Measurements from ENCODE around the gene ZEB1.

The ZEB1 gene

GRCh38 chr10:31290386-31290785, 28.6 kb upstream of the ZEB1 start:
- H3K79me2 ChIP-seq (ENCODE audit: low read length), result no peaks in the 10 kb centered on the region
- TF ChIP-seq EZH2phosphoT487 (IDR thresholded peaks at IDR 0.05; ENCODE audit: low read length), result no peak
- no peak for TF ChIP-seq CTCF (IDR thresholded peaks at IDR 0.05; ENCODE audit: low read length)
- no peak for TF ChIP-seq EZH2 (optimal IDR thresholded peaks at IDR 0.05; ENCODE audit: low read depth, low read length)
- no peak overlapping the region for H2AFZ ChIP-seq (ENCODE audit: low read length)
- H3K27ac ChIP-seq (ENCODE audit: low read length), result no peak overlapping the region
- H3F3A ChIP-seq (ENCODE audit: insufficient read depth, low read length), result no peaks in the 10 kb centered on the region
- H3K9ac ChIP-seq (ENCODE audit: low read length), result no peak overlapping the region
- H3K9me3 ChIP-seq (replicated peaks; ENCODE audit: insufficient read depth, low read length), result no peaks in the 10 kb centered on the region
- no peak for DNase-seq
- H3K4me2 ChIP-seq (ENCODE audit: low read depth, low read length), result no peak overlapping the region
- no peaks in the 10 kb centered on the region for H3K4me1 ChIP-seq (ENCODE audit: low read length)
- no peaks in the 10 kb centered on the region for H3K27me3 ChIP-seq (replicated peaks; ENCODE audit: insufficient read depth, low read length)
- H3K4me3 ChIP-seq (ENCODE audit: low read length), result no peak overlapping the region
- no peaks in the 10 kb centered on the region for H4K20me1 ChIP-seq (ENCODE audit: insufficient read depth, low read length)
- H3K9me2 ChIP-seq (replicated peaks; ENCODE audit: insufficient read depth, low read length), result no peaks in the 10 kb centered on the region
- H3K36me3 ChIP-seq (replicated peaks; ENCODE audit: insufficient read depth, low read length), result no peaks in the 10 kb centered on the region

- H4K20me1 ChIP-seq (ENCODE audit: insufficient read depth, low read length), result no peaks in the 10 kb centered on the region
- no peaks in the 10 kb centered on the region for H3K27me3 ChIP-seq (replicated peaks; ENCODE audit: insufficient read depth, low read length)
- TF ChIP-seq CTCF (IDR thresholded peaks at IDR 0.05; ENCODE audit: low read length) (no peak), EZH2phosphoT487 (IDR thresholded peaks at IDR 0.05; ENCODE audit: low read length) (no peak), EZH2 (optimal IDR thresholded peaks at IDR 0.05; ENCODE audit: low read depth, low read length) (no peak)
- no peak for DNase-seq
- H3K4me1 ChIP-seq (ENCODE audit: low read length), result no peaks in the 10 kb centered on the region
- no peak overlapping the region for H3K27ac ChIP-seq (ENCODE audit: low read length)
- H3F3A ChIP-seq (ENCODE audit: insufficient read depth, low read length), result no peaks in the 10 kb centered on the region
- no peak overlapping the region for H2AFZ ChIP-seq (ENCODE audit: low read length)
- no peak overlapping the region for H3K4me2 ChIP-seq (ENCODE audit: low read depth, low read length)
- no peaks in the 10 kb centered on the region for H3K36me3 ChIP-seq (replicated peaks; ENCODE audit: insufficient read depth, low read length)
- no peak overlapping the region for H3K4me3 ChIP-seq (ENCODE audit: low read length)
- H3K9me2 ChIP-seq (replicated peaks; ENCODE audit: insufficient read depth, low read length), result no peaks in the 10 kb centered on the region
- no peaks in the 10 kb centered on the region for H3K9me3 ChIP-seq (replicated peaks; ENCODE audit: insufficient read depth, low read length)
- no peak overlapping the region for H3K9ac ChIP-seq (ENCODE audit: low read length)
- no peaks in the 10 kb centered on the region for H3K79me2 ChIP-seq (ENCODE audit: low read length)
Observed at GRCh38 chr10:31291123-31291522, 27.9 kb upstream of the ZEB1 start.

- Histone ChIP-seq H3K9me2 (replicated peaks; ENCODE audit: insufficient read depth, low read length) (no peaks in the 10 kb centered on the region), H2AFZ (ENCODE audit: low read length) (no peak overlapping the region)
Observed at GRCh38 chr10:31294558-31294957, 24.5 kb upstream of the ZEB1 start.

More at GRCh38 chr10:31294558-31294957, 24.5 kb upstream of the ZEB1 start:
- Histone ChIP-seq H4K20me1 (ENCODE audit: insufficient read depth, low read length) (no peaks in the 10 kb centered on the region), H3F3A (ENCODE audit: insufficient read depth, low read length) (no peaks in the 10 kb centered on the region), H3K9me3 (replicated peaks; ENCODE audit: insufficient read depth, low read length) (no peaks in the 10 kb centered on the region), H3K36me3 (replicated peaks; ENCODE audit: insufficient read depth, low read length) (no peaks in the 10 kb centered on the region), H3K79me2 (ENCODE audit: low read length) (no peaks in the 10 kb centered on the region), H3K27ac (ENCODE audit: low read length) (no peak overlapping the region), H3K4me2 (ENCODE audit: low read depth, low read length) (no peak overlapping the region), H3K4me1 (ENCODE audit: low read length) (peaks cover 5% of the 10 kb centered on the region), H3K27me3 (replicated peaks; ENCODE audit: insufficient read depth, low read length) (no peaks in the 10 kb centered on the region), H3K4me3 (ENCODE audit: low read length) (no peak overlapping the region), H3K9ac (ENCODE audit: low read length) (no peak overlapping the region)
- TF ChIP-seq EZH2phosphoT487 (IDR thresholded peaks at IDR 0.05; ENCODE audit: low read length) (no peak), EZH2 (optimal IDR thresholded peaks at IDR 0.05; ENCODE audit: low read depth, low read length) (no peak), CTCF (IDR thresholded peaks at IDR 0.05; ENCODE audit: low read length) (no peak)
- DNase-seq, result no peak
